Fibroblast of villous mesenchyme (primary cell): ENCODE data around the gene PDF. TPM values are rescaled to one million over a fixed set of nuclear protein-coding genes. Genes with fewer than 3 reads are reported as not detected.

Experiments
- DNase-seq: peaks from one replicate; pipeline ENCODE4 v3.0.0-alpha.2; 2010; ENCODE audit warnings: low read depth
- H3K4me3 ChIP-seq: 2 replicates; pipeline ENCODE4 v1.5.1; 2011; ENCODE audit warnings: low read depth, mild to moderate bottlenecking, low read length
- total RNA-seq: library from RNA; depleted of rRNA; stranded (reverse); fragments of >200 nt; gene quantifications from 2 replicates; pipeline ENCODE4 v1.2.3, GENCODE V29; 2012
- TF ChIP-seq, protein P1 (sequence below): IDR thresholded peaks from 2 replicates; pipeline ENCODE4 v1.5.1; 2012; ENCODE audit warnings: low read depth, mild to moderate bottlenecking, low read length; ENCODE audit not compliant: insufficient read depth

Gene PDF
- total RNA-seq, 1 donor: 11.7 TPM

DNA sequence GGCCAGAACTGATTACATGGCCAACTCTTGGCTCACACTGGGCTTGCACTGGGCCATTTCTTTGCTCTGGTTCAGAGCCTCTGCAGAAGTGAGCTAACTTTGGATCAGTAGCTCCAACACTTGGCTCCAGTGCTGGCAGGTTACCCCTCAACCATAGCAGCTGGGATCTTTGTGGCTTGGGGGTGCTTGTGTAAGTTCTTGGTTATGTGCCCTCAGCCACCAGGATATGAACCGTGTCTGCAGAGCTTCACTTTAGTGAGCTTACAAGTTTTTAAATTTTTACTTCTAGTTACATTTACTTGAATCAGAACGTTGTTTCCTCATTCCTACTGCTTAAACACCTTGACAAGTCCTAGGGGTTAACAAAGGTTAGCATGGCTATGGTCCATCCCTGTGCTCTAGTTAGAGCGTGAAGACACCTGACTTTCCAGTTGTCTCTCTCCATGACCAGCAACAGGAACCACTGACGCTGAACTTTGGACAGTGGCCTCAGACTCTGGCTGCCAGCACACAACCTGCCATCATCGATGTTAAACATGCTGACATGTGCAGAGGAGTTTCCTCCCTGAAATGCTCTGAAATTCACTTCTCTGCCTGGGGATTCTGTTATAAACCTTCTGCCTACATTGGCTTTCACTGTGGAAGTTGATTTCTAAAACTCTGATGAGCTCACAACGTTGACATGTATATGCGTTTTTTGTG is 4.1 kb downstream of the PDF start:
- no peak overlapping the region for H3K4me3 ChIP-seq
- DNase-seq: no peak
- TF ChIP-seq, protein P1, sequence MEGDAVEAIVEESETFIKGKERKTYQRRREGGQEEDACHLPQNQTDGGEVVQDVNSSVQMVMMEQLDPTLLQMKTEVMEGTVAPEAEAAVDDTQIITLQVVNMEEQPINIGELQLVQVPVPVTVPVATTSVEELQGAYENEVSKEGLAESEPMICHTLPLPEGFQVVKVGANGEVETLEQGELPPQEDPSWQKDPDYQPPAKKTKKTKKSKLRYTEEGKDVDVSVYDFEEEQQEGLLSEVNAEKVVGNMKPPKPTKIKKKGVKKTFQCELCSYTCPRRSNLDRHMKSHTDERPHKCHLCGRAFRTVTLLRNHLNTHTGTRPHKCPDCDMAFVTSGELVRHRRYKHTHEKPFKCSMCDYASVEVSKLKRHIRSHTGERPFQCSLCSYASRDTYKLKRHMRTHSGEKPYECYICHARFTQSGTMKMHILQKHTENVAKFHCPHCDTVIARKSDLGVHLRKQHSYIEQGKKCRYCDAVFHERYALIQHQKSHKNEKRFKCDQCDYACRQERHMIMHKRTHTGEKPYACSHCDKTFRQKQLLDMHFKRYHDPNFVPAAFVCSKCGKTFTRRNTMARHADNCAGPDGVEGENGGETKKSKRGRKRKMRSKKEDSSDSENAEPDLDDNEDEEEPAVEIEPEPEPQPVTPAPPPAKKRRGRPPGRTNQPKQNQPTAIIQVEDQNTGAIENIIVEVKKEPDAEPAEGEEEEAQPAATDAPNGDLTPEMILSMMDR: no peak

DNA sequence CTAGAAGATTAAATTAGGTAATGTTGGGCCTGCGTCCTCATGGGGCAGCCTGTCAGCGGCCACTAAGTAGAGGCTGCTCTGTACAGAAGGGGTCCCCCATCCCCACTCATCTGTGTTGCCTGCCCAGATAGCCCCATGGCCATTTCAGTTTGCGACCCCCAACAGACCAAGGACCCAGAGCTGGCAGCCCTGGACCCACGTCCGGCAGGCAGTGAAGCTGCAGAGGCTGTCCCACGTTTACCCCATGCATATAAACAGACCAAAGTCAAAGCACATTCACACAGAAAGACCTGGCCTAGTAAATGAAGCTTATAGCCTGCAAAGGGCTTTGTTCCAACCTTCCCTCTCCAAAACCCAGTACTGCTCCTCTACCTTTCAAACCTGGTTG is 4.6 kb downstream of the PDF start:
- H3K4me3 ChIP-seq: no peak overlapping the region
- TF ChIP-seq, protein P1: no peak
- no peak for DNase-seq

DNA sequence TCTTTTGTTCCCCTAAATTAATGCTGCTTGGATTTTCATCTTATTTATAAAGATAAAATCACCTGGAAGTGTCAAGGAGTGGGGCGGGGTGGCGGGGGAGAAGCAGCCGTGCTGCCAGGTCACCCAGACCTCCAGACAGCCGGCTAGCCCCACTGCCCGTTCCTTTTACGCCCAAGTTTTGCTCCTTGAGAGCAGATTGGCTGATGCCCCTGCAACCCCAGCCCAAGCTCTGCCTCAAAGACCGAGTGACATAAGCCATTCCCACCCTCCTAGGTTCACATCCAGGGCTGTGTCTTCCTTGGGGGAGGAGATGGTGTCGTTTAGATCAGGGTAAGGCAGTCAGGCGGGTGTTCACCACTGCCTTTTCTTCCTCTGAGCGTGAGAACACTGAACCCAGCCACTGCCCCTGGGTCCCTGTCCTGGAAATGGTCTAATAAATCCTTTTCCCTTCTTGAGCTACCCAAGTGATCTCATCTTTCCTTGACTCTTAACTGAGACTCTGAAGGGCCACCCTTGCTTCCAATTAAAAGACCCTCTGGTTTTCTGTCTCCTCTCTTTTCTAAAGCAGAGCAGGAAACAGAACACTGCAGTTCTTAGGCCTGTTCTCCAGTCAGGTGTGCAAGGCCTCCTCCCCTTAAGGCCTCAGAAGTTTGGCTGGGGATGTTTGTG is 5.7 kb downstream of the PDF start:
- TF ChIP-seq, protein P1: no peak
- no peak overlapping the region for H3K4me3 ChIP-seq
- DNase-seq: no peak

DNA sequence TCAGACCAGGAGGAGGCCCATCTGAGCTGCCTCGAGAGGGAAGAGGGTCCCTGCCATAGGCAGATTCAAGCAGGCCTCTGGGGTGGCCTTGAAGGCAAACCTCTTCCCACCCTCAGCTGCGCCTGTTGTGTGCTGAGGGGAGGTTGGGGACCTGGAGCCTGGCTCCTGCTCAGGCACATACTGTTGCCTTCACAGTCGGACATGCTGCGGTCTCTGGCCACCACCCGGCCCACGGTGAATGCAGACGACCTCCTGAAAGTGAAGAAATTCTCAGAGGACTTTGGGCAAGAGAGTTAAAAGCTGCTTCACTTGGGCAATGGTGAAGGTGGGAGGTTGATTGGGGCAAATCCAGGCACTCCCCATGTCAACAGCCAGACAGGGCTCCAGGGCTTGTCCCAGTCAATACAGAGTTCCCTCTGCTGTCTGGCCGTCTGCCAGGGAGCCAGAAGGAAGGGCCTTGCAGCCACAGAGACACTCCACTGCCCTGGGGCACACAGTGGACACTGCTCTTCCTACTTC is 6.3 kb downstream of the PDF start:
- TF ChIP-seq, protein P1: no peak
- H3K4me3 ChIP-seq: no peak overlapping the region
- peak; percentile 24 for DNase-seq

DNA sequence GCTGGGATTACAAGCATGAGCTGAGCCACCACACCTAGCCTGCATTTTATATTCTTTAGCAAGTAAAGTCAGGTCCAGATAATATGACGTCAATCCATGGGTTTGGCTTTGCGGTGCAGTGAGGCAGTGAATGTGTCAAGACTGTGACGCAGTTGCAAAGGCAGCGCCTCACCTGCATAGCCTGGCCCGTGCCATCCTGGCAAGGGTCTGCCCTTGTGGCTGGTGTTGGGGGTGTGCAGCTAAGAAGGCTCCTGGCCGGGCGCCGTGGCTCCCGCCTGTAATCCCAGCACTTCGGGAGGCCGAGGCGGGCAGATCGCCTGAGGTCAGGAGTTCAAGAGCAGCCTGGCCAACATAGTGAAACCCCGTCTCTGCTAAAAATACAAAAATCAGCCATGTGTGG is 7.0 kb downstream of the PDF start:
- TF ChIP-seq, protein P1: no peak
- no peak overlapping the region for H3K4me3 ChIP-seq
- DNase-seq: no peak

DNA sequence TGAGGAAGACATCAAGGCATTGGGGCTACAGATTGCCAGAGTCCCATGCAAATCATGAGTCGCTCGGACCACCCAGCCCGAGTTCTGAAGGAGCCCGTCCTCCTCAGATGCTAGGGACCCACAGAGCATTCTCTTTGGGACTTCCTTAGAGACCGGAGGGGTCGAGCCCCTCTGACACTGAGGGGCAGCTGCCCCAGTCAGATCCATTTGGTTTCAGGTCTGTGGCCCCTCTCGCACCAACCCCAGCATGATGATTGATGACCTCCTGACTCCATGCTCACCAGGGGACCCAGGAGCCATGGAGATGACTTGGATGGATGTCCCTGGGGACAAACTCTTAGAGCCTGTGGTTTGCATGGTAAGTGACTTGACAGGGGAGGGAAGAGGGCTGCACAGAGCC is 8.0 kb downstream of the PDF start:
- no peak for DNase-seq
- H3K4me3 ChIP-seq: no peak overlapping the region
- TF ChIP-seq, protein P1: no peak
